H9 (cell line): ENCODE data around the gene FOXP4. TPM values are rescaled to one million over a fixed set of nuclear protein-coding genes. Genes with fewer than 3 reads are reported as not detected.

ENCODE experiments used
- DNase-seq: peaks from one replicate; pipeline ENCODE4 v3.0.0-alpha.2; 2017
- H2AFZ ChIP-seq: one replicate; pipeline ENCODE4 v1.6.1; 2013; ENCODE audit warnings: mild to moderate bottlenecking, low read length, control low read depth, moderate library complexity
- H2AK5ac ChIP-seq: 2 replicates; pipeline ENCODE4 v1.6.1; 2013; ENCODE audit warnings: low read length, control low read depth, mixed read lengths; ENCODE audit not compliant: insufficient read length
- H2BK120ac ChIP-seq: one replicate; pipeline ENCODE4 v1.6.1; 2013; ENCODE audit warnings: low read depth, mild to moderate bottlenecking, low read length, control low read depth, inconsistent platforms; ENCODE audit not compliant: poor library complexity, severe bottlenecking
- H2BK12ac ChIP-seq: 2 replicates; pipeline ENCODE4 v1.6.1; 2013; ENCODE audit warnings: low read length, control low read depth, mixed read lengths, low read depth; ENCODE audit not compliant: insufficient read length
- H2BK15ac ChIP-seq: 2 replicates; pipeline ENCODE4 v1.6.1; 2013; ENCODE audit warnings: low read depth, low read length, control low read depth
- H2BK20ac ChIP-seq: one replicate; pipeline ENCODE4 v1.6.1; 2013; ENCODE audit warnings: low read depth, mild to moderate bottlenecking, low read length, control low read depth, inconsistent platforms; ENCODE audit not compliant: poor library complexity, severe bottlenecking
- H2BK5ac ChIP-seq: 2 replicates; pipeline ENCODE4 v1.6.1; 2013; ENCODE audit warnings: low read length, control low read depth, mixed read lengths; ENCODE audit not compliant: insufficient read length
- H3K14ac ChIP-seq: 2 replicates; pipeline ENCODE4 v1.6.1; 2013; ENCODE audit warnings: low read length, control low read depth; ENCODE audit not compliant: insufficient read depth
- H3K18ac ChIP-seq: 2 replicates; pipeline ENCODE4 v1.6.1; 2013; ENCODE audit warnings: low read depth, mild to moderate bottlenecking, mixed read lengths, low read length, control low read depth; ENCODE audit not compliant: insufficient read length
- H3K23ac ChIP-seq: 2 replicates; pipeline ENCODE4 v1.6.1; 2013; ENCODE audit warnings: low read length, control low read depth, mixed read lengths, low read depth; ENCODE audit not compliant: insufficient read length
- H3K23me2 ChIP-seq: 2 replicates; pipeline ENCODE4 v1.6.1; 2013; ENCODE audit warnings: low read depth, mild to moderate bottlenecking, mixed read lengths, low read length, control low read depth; ENCODE audit not compliant: insufficient read length, poor library complexity, severe bottlenecking
- H3K27ac ChIP-seq: 2 replicates; pipeline ENCODE4 v1.5.1; 2013; ENCODE audit warnings: low read length, control low read depth, mixed read lengths, low read depth; ENCODE audit not compliant: insufficient read length
- H3K27me3 ChIP-seq: 2 replicates; pipeline ENCODE4 v1.6.1; 2013; ENCODE audit warnings: low read length, control low read depth, inconsistent platforms; ENCODE audit not compliant: insufficient read depth
- H3K4ac ChIP-seq: 2 replicates; pipeline ENCODE4 v1.6.1; 2013; ENCODE audit warnings: low read depth, mild to moderate bottlenecking, control low read depth, inconsistent platforms, low read length, moderate library complexity
- H3K4me1 ChIP-seq: 2 replicates; pipeline ENCODE4 v1.6.1; 2013; ENCODE audit warnings: low read length, control low read depth, inconsistent platforms; ENCODE audit not compliant: insufficient read depth
- H3K4me2 ChIP-seq: 2 replicates; pipeline ENCODE4 v1.6.1; 2013; ENCODE audit warnings: low read length, control low read depth, mixed read lengths; ENCODE audit not compliant: insufficient read length, insufficient read depth
- H3K56ac ChIP-seq: 2 replicates; pipeline ENCODE4 v1.6.1; 2013; ENCODE audit warnings: low read depth, mild to moderate bottlenecking, mixed read lengths, low read length, control low read depth; ENCODE audit not compliant: insufficient read length
- H3K79me1 ChIP-seq: 2 replicates; pipeline ENCODE4 v1.6.1; 2013; ENCODE audit warnings: low read depth, mild to moderate bottlenecking, moderate library complexity, low read length, control low read depth, inconsistent platforms; ENCODE audit not compliant: insufficient read depth, poor library complexity, severe bottlenecking
- H3K79me2 ChIP-seq: 2 replicates; pipeline ENCODE4 v1.6.1; 2013; ENCODE audit warnings: low read length, control low read depth, inconsistent platforms; ENCODE audit not compliant: insufficient read depth
- H3K9ac ChIP-seq: 2 replicates; pipeline ENCODE4 v1.6.1; 2013; ENCODE audit warnings: low read length, control low read depth, mixed read lengths; ENCODE audit not compliant: insufficient read length; ENCODE audit errors: extremely low read depth
- H3K9me3 ChIP-seq: one replicate; pipeline ENCODE4 v1.6.1; 2013; ENCODE audit warnings: low read depth, low read length, inconsistent platforms; ENCODE audit not compliant: control insufficient read depth
- H3T11ph ChIP-seq: one replicate; pipeline ENCODE4 v1.6.1; 2013; ENCODE audit warnings: mild to moderate bottlenecking, low read length, control low read depth, inconsistent platforms
- H4K20me1 ChIP-seq: one replicate; pipeline ENCODE4 v1.6.1; 2013; ENCODE audit not compliant: control insufficient read depth, insufficient read length, insufficient read depth
- H4K5ac ChIP-seq: 2 replicates; pipeline ENCODE4 v1.6.1; 2013; ENCODE audit warnings: low read depth, mild to moderate bottlenecking, mixed read lengths, low read length, control low read depth; ENCODE audit not compliant: insufficient read length
- H4K8ac ChIP-seq: replicated peaks from 2 replicates; pipeline ENCODE4 v1.6.1; 2013; ENCODE audit warnings: low read length, control low read depth, mixed read lengths, low read depth; ENCODE audit not compliant: insufficient read length
- H4K91ac ChIP-seq: 2 replicates; pipeline ENCODE4 v1.6.1; 2013; ENCODE audit warnings: low read depth, mild to moderate bottlenecking, moderate library complexity, mixed read lengths, low read length, control low read depth; ENCODE audit not compliant: insufficient read length
- H3K27ac Mint-ChIP-seq, 3 experiments: 2 replicates in 2 of 3; 3 replicates in 1 of 3; pipeline ENCODE4 v1.8.0; 2020 to 2021; ENCODE audit warnings: mixed read lengths in 3 of 3, mild to moderate bottlenecking in 1 of 3, moderate library complexity in 1 of 3
- H3K27me3 Mint-ChIP-seq: 2 replicates; pipeline ENCODE4 v1.8.0; 2021; ENCODE audit warnings: low read depth, mild to moderate bottlenecking, moderate library complexity, mixed read lengths
- H3K36me3 Mint-ChIP-seq, 3 experiments: 2 replicates in 2 of 3; 3 replicates in 1 of 3; pipeline ENCODE4 v1.8.0; 2020 to 2021; ENCODE audit warnings: low read depth in 3 of 3, mixed read lengths in 3 of 3; ENCODE audit not compliant: insufficient read depth in 1 of 3
- H3K4me1 Mint-ChIP-seq, 2 experiments: 2 replicates each; pipeline ENCODE4 v1.8.0; 2020; ENCODE audit warnings: mixed read lengths in 2 of 2
- H3K4me3 Mint-ChIP-seq, 2 experiments: 2 replicates in 1 of 2; 3 replicates in 1 of 2; pipeline ENCODE4 v1.8.0; 2020 to 2021; ENCODE audit warnings: mild to moderate bottlenecking in 2 of 2, mixed read lengths in 2 of 2, moderate library complexity in 1 of 2
- H3K9me3 Mint-ChIP-seq, 2 experiments: 2 replicates in 1 of 2; 3 replicates in 1 of 2; pipeline ENCODE4 v1.8.0; 2020; ENCODE audit warnings: mild to moderate bottlenecking in 2 of 2, mixed read lengths in 2 of 2, moderate library complexity in 1 of 2
- WGBS: extraction: QIAGEN DNeasy Blood & Tissue Kit; methylation state at CpG from one replicate; pipeline ENCODE4 v1.1.7; 2013; ENCODE audit warnings: missing lambda C conversion rate, low lambda C conversion rate, mixed read lengths; ENCODE audit not compliant: insufficient read length; ENCODE audit errors: extremely low coverage; 5-methylcytosine and 5-hydroxymethylcytosine counted together
- total RNA-seq: library from RNA; stranded (reverse); gene quantifications from 2 replicates; pipeline ENCODE4 v1.2.1, GENCODE V29; 2021
- TF ChIP-seq, protein P1 (sequence below): fragments of 200-600 bp; sonication (generic); conservative IDR thresholded peaks from 3 replicates; pipeline ENCODE4 v1.8.0; 2021; ENCODE audit warnings: antibody characterized with exemption, mild to moderate bottlenecking

The FOXP4 gene
- total RNA-seq, 1 experiment from 2014 or later, result 18.2 TPM

DNA sequence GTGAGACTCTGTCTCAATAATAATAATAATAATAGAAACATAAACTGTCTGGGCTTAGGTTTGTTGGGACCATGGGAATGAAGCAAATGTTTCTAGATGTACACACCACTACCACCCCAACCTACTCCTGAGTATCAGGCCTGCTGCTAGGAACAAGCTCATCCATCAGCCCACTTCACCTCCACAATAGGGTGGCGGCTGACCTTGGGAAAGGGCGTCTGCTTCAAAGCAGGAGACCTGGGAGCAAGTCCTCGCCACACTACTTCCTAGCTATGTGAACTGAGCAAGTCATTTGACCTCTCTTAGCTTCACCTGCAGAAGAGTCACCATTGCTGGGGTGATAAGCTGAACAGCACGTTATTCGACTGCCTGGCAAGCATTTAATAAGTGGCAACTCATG is 3.1 kb upstream of the FOXP4 start:
- Mint-ChIP-seq H3K4me1 (peaks cover 19 to 23% of the 10 kb centered on the region in 2 experiments), H3K36me3 (no peaks in the 10 kb centered on the region; a peak in 1 of 7 replicates), H3K4me3 (no peak overlapping the region), H3K9me3 (no peaks in the 10 kb centered on the region), H3K27ac (no peak overlapping the region; a peak in 1 of 7 replicates), H3K27me3 (peaks cover 86% of the 10 kb centered on the region)
- Histone ChIP-seq H3K79me1 (no peaks in the 10 kb centered on the region), H3K4me1 (no peaks in the 10 kb centered on the region), H3K27ac (no peak overlapping the region), H2BK5ac (no peak overlapping the region), H4K8ac (no peak overlapping the region), H3K56ac (no peak overlapping the region), H4K20me1 (no peaks in the 10 kb centered on the region), H2AK5ac (no peak overlapping the region), H2BK15ac (no peak overlapping the region), H3K79me2 (no peaks in the 10 kb centered on the region), H3K9ac (no peak overlapping the region), H2BK120ac (no peak overlapping the region), H3K18ac (no peak overlapping the region), H3K9me3 (no peaks in the 10 kb centered on the region), H3K14ac (no peak overlapping the region), H2BK12ac (no peak overlapping the region), H4K5ac (no peak overlapping the region), H3K27me3 (peaks cover 27% of the 10 kb centered on the region; the same call in 1 of the 2 replicates), H2AFZ (no peak overlapping the region), H4K91ac (no peak overlapping the region), H3K23ac (no peak overlapping the region), H3K23me2 (peaks cover 16% of the 10 kb centered on the region), H3T11ph (no peak overlapping the region), H3K4ac (no peak overlapping the region), H3K4me2 (no peak overlapping the region), H2BK20ac (no peak overlapping the region)
- WGBS, result no CpG with 5 or more reads among the region's 5 CpGs
- TF ChIP-seq, protein P1, sequence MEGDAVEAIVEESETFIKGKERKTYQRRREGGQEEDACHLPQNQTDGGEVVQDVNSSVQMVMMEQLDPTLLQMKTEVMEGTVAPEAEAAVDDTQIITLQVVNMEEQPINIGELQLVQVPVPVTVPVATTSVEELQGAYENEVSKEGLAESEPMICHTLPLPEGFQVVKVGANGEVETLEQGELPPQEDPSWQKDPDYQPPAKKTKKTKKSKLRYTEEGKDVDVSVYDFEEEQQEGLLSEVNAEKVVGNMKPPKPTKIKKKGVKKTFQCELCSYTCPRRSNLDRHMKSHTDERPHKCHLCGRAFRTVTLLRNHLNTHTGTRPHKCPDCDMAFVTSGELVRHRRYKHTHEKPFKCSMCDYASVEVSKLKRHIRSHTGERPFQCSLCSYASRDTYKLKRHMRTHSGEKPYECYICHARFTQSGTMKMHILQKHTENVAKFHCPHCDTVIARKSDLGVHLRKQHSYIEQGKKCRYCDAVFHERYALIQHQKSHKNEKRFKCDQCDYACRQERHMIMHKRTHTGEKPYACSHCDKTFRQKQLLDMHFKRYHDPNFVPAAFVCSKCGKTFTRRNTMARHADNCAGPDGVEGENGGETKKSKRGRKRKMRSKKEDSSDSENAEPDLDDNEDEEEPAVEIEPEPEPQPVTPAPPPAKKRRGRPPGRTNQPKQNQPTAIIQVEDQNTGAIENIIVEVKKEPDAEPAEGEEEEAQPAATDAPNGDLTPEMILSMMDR, result no peak
- no peak for DNase-seq
